ENCODE measurements around the gene NKAIN1.

DNA sequence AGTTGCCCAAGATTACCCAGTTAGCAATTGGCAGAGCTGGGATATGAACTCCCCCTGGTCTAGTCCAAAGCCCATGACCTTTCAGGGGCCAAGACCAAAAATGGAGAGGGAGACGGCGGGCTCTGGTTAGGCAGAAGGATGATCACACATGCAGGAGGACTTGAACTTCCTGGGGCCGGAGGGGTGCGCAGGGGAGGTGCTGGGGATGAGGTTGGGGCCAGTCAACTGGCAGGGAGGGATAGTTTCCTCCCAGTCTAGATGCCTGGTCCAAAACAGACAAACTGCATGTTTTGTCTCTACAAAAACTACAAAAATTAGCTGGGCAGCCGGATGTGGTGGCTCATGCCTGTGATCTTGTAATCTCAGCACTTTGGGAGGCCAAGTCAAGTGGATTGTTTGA is 78.1 kb downstream of the NKAIN1 start:
- TF ChIP-seq, protein P1, sequence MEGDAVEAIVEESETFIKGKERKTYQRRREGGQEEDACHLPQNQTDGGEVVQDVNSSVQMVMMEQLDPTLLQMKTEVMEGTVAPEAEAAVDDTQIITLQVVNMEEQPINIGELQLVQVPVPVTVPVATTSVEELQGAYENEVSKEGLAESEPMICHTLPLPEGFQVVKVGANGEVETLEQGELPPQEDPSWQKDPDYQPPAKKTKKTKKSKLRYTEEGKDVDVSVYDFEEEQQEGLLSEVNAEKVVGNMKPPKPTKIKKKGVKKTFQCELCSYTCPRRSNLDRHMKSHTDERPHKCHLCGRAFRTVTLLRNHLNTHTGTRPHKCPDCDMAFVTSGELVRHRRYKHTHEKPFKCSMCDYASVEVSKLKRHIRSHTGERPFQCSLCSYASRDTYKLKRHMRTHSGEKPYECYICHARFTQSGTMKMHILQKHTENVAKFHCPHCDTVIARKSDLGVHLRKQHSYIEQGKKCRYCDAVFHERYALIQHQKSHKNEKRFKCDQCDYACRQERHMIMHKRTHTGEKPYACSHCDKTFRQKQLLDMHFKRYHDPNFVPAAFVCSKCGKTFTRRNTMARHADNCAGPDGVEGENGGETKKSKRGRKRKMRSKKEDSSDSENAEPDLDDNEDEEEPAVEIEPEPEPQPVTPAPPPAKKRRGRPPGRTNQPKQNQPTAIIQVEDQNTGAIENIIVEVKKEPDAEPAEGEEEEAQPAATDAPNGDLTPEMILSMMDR (tag by site-specific recombination; IDR thresholded peaks at IDR 0.05), result no peak
- TF ChIP-seq, protein P2, sequence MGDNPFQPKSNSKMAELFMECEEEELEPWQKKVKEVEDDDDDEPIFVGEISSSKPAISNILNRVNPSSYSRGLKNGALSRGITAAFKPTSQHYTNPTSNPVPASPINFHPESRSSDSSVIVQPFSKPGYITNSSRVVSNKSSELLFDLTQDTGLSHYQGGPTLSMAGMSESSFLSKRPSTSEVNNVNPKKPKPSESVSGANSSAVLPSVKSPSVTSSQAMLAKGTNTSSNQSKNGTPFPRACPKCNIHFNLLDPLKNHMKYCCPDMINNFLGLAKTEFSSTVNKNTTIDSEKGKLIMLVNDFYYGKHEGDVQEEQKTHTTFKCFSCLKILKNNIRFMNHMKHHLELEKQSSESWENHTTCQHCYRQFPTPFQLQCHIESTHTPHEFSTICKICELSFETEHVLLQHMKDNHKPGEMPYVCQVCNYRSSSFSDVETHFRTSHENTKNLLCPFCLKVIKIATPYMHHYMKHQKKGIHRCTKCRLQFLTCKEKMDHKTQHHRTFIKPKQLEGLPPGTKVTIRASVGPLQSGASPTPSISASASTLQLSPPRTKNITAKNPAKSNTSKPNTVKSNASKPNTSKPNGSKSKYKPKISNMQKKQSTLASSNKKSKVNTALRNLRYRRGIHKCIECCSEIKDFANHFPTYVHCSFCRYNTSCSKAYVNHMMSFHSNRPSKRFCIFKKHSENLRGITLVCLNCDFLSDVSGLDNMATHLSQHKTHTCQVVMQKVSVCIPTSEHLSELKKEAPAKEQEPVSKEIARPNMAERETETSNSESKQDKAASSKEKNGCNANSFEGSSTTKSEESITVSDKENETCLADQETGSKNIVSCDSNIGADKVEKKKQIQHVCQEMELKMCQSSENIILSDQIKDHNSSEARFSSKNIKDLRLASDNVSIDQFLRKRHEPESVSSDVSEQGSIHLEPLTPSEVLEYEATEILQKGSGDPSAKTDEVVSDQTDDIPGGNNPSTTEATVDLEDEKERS (tag by site-specific recombination; IDR thresholded peaks at IDR 0.05), result no peak
- TF ChIP-seq ZNF121 (tag by site-specific recombination; IDR thresholded peaks at IDR 0.05) (no peak), BCL11A (tag by site-specific recombination; IDR thresholded peaks at IDR 0.05; ENCODE audit: low read depth) (no peak), SALL2 (tag by site-specific recombination; IDR thresholded peaks at IDR 0.05; ENCODE audit: borderline replicate concordance) (no peak), IKZF3 (tag by site-specific recombination; IDR thresholded peaks at IDR 0.05) (no peak), ZNF621 (tag by site-specific recombination; IDR thresholded peaks at IDR 0.05) (no peak), ZNF324 (tag by site-specific recombination; IDR thresholded peaks at IDR 0.05) (no peak)
- TF ChIP-seq, protein P3, sequence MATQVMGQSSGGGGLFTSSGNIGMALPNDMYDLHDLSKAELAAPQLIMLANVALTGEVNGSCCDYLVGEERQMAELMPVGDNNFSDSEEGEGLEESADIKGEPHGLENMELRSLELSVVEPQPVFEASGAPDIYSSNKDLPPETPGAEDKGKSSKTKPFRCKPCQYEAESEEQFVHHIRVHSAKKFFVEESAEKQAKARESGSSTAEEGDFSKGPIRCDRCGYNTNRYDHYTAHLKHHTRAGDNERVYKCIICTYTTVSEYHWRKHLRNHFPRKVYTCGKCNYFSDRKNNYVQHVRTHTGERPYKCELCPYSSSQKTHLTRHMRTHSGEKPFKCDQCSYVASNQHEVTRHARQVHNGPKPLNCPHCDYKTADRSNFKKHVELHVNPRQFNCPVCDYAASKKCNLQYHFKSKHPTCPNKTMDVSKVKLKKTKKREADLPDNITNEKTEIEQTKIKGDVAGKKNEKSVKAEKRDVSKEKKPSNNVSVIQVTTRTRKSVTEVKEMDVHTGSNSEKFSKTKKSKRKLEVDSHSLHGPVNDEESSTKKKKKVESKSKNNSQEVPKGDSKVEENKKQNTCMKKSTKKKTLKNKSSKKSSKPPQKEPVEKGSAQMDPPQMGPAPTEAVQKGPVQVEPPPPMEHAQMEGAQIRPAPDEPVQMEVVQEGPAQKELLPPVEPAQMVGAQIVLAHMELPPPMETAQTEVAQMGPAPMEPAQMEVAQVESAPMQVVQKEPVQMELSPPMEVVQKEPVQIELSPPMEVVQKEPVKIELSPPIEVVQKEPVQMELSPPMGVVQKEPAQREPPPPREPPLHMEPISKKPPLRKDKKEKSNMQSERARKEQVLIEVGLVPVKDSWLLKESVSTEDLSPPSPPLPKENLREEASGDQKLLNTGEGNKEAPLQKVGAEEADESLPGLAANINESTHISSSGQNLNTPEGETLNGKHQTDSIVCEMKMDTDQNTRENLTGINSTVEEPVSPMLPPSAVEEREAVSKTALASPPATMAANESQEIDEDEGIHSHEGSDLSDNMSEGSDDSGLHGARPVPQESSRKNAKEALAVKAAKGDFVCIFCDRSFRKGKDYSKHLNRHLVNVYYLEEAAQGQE (tag by site-specific recombination; IDR thresholded peaks at IDR 0.05), result no peak
- TF ChIP-seq, protein P4, sequence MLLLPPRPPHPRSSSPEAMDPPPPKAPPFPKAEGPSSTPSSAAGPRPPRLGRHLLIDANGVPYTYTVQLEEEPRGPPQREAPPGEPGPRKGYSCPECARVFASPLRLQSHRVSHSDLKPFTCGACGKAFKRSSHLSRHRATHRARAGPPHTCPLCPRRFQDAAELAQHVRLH (tag by site-specific recombination; IDR thresholded peaks at IDR 0.05), result no peak

All from HEK293 (cell line).